H1 (cell line): Measurements from ENCODE around the gene NDUFB3. TPM values are rescaled to one million over a fixed set of nuclear protein-coding genes. Genes with fewer than 3 reads are reported as not detected.

Experiments
- CTCF ChIA-PET: fragments of 300-600 bp; sonication (Branson Sonifier 250); formaldehyde crosslinking; loops from one replicate; lab custom pipeline; 2021; ENCODE audit not compliant: partially characterized antibody; lab: Charles Lee
- POLR2A ChIA-PET: fragments of 300-600 bp; sonication (Branson Sonifier 250); formaldehyde crosslinking; loops from one replicate; lab custom pipeline; 2021; ENCODE audit warnings: inconsistent platforms; ENCODE audit not compliant: partially characterized antibody; lab: Charles Lee
- DNase-seq, 2 experiments: peaks; one replicate each; pipeline versions ENCODE4 v3.0.0 to v3.0.0-alpha.2; 2010 to 2022; ENCODE audit warnings: low spot score in 2 of 2, low read depth in 1 of 2, mixed read lengths in 1 of 2
- FAIRE-seq: peaks from 2 replicates; lab custom pipeline; 2011; peaks lifted over from hg19 to GRCh38; lab: Jason Lieb, UNC
- H2AFZ ChIP-seq: 2 replicates; pipeline ENCODE4 v1.8.1; 2012; ENCODE audit warnings: low read length, inconsistent platforms
- H2AK5ac ChIP-seq: 2 replicates; pipeline ENCODE4 v1.6.1; 2013; ENCODE audit warnings: low read depth, low read length
- H2BK120ac ChIP-seq: replicated peaks from 2 replicates; pipeline ENCODE3; 2013; ENCODE audit warnings: low read depth, low read length, inconsistent platforms
- H2BK12ac ChIP-seq: 2 replicates; pipeline ENCODE4 v1.6.1; 2013; ENCODE audit warnings: low read depth, low read length
- H2BK15ac ChIP-seq: 2 replicates; pipeline ENCODE4 v1.6.1; 2013; ENCODE audit warnings: low read length
- H2BK20ac ChIP-seq: 2 replicates; pipeline ENCODE4 v1.6.1; 2013; ENCODE audit warnings: low read length
- H2BK5ac ChIP-seq: 2 replicates; pipeline ENCODE4 v1.6.1; 2013; ENCODE audit warnings: low read depth, low read length
- H3K14ac ChIP-seq: 2 replicates; pipeline ENCODE4 v1.6.1; 2013; ENCODE audit warnings: inconsistent platforms; ENCODE audit not compliant: insufficient read length
- H3K18ac ChIP-seq: 2 replicates; pipeline ENCODE4 v1.6.1; 2013; ENCODE audit warnings: low read length; ENCODE audit errors: extremely low read depth
- H3K23ac ChIP-seq: 2 replicates; pipeline ENCODE4 v1.6.1; 2013; ENCODE audit warnings: inconsistent platforms; ENCODE audit not compliant: insufficient read length
- H3K23me2 ChIP-seq: 2 replicates; pipeline ENCODE4 v1.6.1; 2013; ENCODE audit warnings: low read depth, low read length
- H3K27ac ChIP-seq: 2 replicates; pipeline ENCODE4 v1.6.1; 2011; ENCODE audit warnings: low read depth, low read length, inconsistent platforms
- H3K27me3 ChIP-seq, 4 experiments: replicated peaks in 1 of 4; 1 replicate in 1 of 4; 2 replicates in 3 of 4; pipeline versions ENCODE4 v1.6.1 to v1.8.1; 2011 to 2013; ENCODE audit warnings: low read length in 3 of 4, mild to moderate bottlenecking in 3 of 4, inconsistent platforms in 2 of 4, mixed read lengths in 2 of 4, moderate library complexity in 1 of 4; ENCODE audit not compliant: control insufficient read depth in 3 of 4, insufficient read depth in 3 of 4; ENCODE audit errors: extremely low read depth in 1 of 4
- H3K36me3 ChIP-seq, 4 experiments: 2 replicates each; pipeline versions ENCODE4 v1.6.1 to v1.8.1; 2011 to 2013; ENCODE audit warnings: mild to moderate bottlenecking in 4 of 4, low read length in 3 of 4, moderate library complexity in 2 of 4, control low read depth in 1 of 4, inconsistent platforms in 1 of 4; ENCODE audit not compliant: insufficient read depth in 4 of 4, control insufficient read depth in 2 of 4
- H3K4ac ChIP-seq: replicated peaks from 2 replicates; pipeline ENCODE3; 2013; ENCODE audit warnings: low read length, low read depth, mixed read lengths, inconsistent platforms; ENCODE audit not compliant: insufficient read length
- H3K4me1 ChIP-seq, 4 experiments: replicated peaks in 1 of 4; 1 replicate in 1 of 4; 2 replicates in 3 of 4; pipeline versions ENCODE4 v1.6.1 to v1.8.1; 2011 to 2013; ENCODE audit warnings: low read length in 3 of 4, inconsistent platforms in 2 of 4, mixed read lengths in 1 of 4; ENCODE audit not compliant: insufficient read depth in 4 of 4, control insufficient read depth in 3 of 4
- H3K4me2 ChIP-seq, 2 experiments: 2 replicates each; pipeline versions ENCODE4 v1.6.1 to v1.8.1; 2011 to 2013; ENCODE audit warnings: low read depth in 2 of 2, low read length in 2 of 2, control low read depth in 1 of 2, inconsistent platforms in 1 of 2, mild to moderate bottlenecking in 1 of 2; ENCODE audit not compliant: insufficient read depth in 1 of 2
- H3K4me3 ChIP-seq, 4 experiments: fragments of 200-600, 300-600 bp in 1 of 4; sonication (generic), shearing (Covaris generic), sonication (Bioruptor Twin) in 1 of 4; 2 replicates each; pipeline versions ENCODE4 v1.5.1 to v1.8.1; 2011 to 2016; ENCODE audit warnings: low read length in 4 of 4, low read depth in 3 of 4, control low read depth in 2 of 4, inconsistent platforms in 2 of 4, mild to moderate bottlenecking in 2 of 4, mixed read lengths in 1 of 4, moderate library complexity in 1 of 4; ENCODE audit not compliant: insufficient read depth in 2 of 4; ENCODE audit errors: extremely low read depth in 1 of 4
- H3K56ac ChIP-seq: replicated peaks from 2 replicates; pipeline ENCODE3; 2013; ENCODE audit warnings: low read depth, mild to moderate bottlenecking, mixed read lengths, low read length, inconsistent platforms; ENCODE audit not compliant: insufficient read length
- H3K79me1 ChIP-seq: 2 replicates; pipeline ENCODE4 v1.6.1; 2013; ENCODE audit warnings: low read depth, low read length, control low read depth
- H3K79me2 ChIP-seq, 2 experiments: 2 replicates each; pipeline versions ENCODE4 v1.6.1 to v1.8.1; 2012 to 2013; ENCODE audit warnings: low read length in 2 of 2, mild to moderate bottlenecking in 2 of 2, inconsistent platforms in 1 of 2; ENCODE audit not compliant: insufficient read depth in 2 of 2, control insufficient read depth in 1 of 2
- H3K9ac ChIP-seq, 4 experiments: replicated peaks in 1 of 4; 1 replicate in 1 of 4; 2 replicates in 3 of 4; pipeline versions ENCODE4 v1.6.1 to v1.8.1; 2011 to 2013; ENCODE audit warnings: low read depth in 3 of 4, low read length in 3 of 4, control low read depth in 2 of 4, mild to moderate bottlenecking in 2 of 4, moderate library complexity in 2 of 4, inconsistent platforms in 1 of 4; ENCODE audit errors: extremely low read depth in 1 of 4
- H3K9me3 ChIP-seq, 2 experiments: 2 replicates each; pipeline versions ENCODE4 v1.6.1 to v1.8.1; 2012 to 2013; ENCODE audit warnings: mild to moderate bottlenecking in 2 of 2, moderate library complexity in 2 of 2, control low read depth in 1 of 2, inconsistent platforms in 1 of 2, low read depth in 1 of 2, low read length in 1 of 2, mixed read lengths in 1 of 2; ENCODE audit not compliant: insufficient read depth in 2 of 2
- H4K20me1 ChIP-seq, 2 experiments: replicated peaks in 1 of 2; 2 replicates each; pipeline versions ENCODE3 to v1.8.1; 2011 to 2013; ENCODE audit warnings: inconsistent platforms in 2 of 2, low read length in 2 of 2, mild to moderate bottlenecking in 1 of 2; ENCODE audit not compliant: insufficient read depth in 2 of 2, control insufficient read depth in 1 of 2
- H4K5ac ChIP-seq: 2 replicates; pipeline ENCODE4 v1.6.1; 2013; ENCODE audit warnings: low read length, low read depth, mixed read lengths, inconsistent platforms; ENCODE audit not compliant: insufficient read length
- H4K8ac ChIP-seq: 2 replicates; pipeline ENCODE4 v1.8.0; 2013; ENCODE audit warnings: mild to moderate bottlenecking, moderate library complexity, low read length, inconsistent platforms; ENCODE audit not compliant: insufficient read depth; ENCODE audit errors: extremely low read depth
- H4K91ac ChIP-seq: replicated peaks from 2 replicates; pipeline ENCODE3; 2013; ENCODE audit warnings: low read length, mixed read lengths, inconsistent platforms; ENCODE audit not compliant: insufficient read length
- BRCA1 ChIP-seq: IDR thresholded peaks from 2 replicates; pipeline ENCODE4 v1.6.1; 2012; ENCODE audit warnings: low read depth, low read length, improper control_type of control experiment
- CBX8 ChIP-seq: fragments of 300-800, 300-1000 bp; sonication (generic); IDR thresholded peaks from 2 replicates; pipeline ENCODE4 v1.7.1; 2016; ENCODE audit warnings: low read depth, low read length, borderline replicate concordance
- EZH2 ChIP-seq: fragments of 200-600 bp; sonication (generic); IDR thresholded peaks from 2 replicates; pipeline ENCODE4 v1.7.1; 2012; ENCODE audit warnings: low read depth, mild to moderate bottlenecking, moderate library complexity, low read length, inconsistent platforms; ENCODE audit not compliant: severe bottlenecking
- SP1 ChIP-seq: IDR thresholded peaks from 2 replicates; pipeline ENCODE4 v1.6.1; 2011; ENCODE audit warnings: low read depth, low read length
- WGBS, 2 experiments: shearing (Covaris generic) in 1 of 2; methylation state at CpG; one replicate each; pipeline versions ENCODE4 v1.1.6 to v1.1.7; 2013 to 2015; ENCODE audit warnings: low lambda C conversion rate in 2 of 2, mixed read lengths in 2 of 2, inconsistent platforms in 1 of 2, low coverage in 1 of 2, missing lambda C conversion rate in 1 of 2; ENCODE audit not compliant: insufficient replicate concordance in 2 of 2, insufficient coverage in 1 of 2, insufficient read length in 1 of 2; ENCODE audit errors: extremely low coverage in 1 of 2, missing lambda C conversion rate in 1 of 2; 5-methylcytosine and 5-hydroxymethylcytosine counted together
- polyA plus RNA-seq, 7 experiments: library from polyadenylated mRNA; depleted of rRNA in 3 of 7; stranded (reverse) in 5 of 7; unstranded in 2 of 7; fragments of >200 nt in 5 of 7; fragments of 200-250 nt in 2 of 7; gene quantifications; 1 replicate in 5 of 7; 2 replicates in 1 of 7; 4 replicates in 1 of 7; pipeline versions ENCODE4 v1.2.1 to v1.2.3, GENCODE V29; 2011 to 2013; ENCODE audit warnings: missing spikeins in 2 of 7, mixed read lengths in 2 of 7
- total RNA-seq: library from RNA; stranded (reverse); fragmentation: NEBNext Ultra II Directional; extraction: Animal tissue kit (Norgen Biotek cat#: 25700); gene quantifications from 2 replicates; pipeline ENCODE4 v1.2.1, GENCODE V29; 2021

Gene NDUFB3
- total and polyA plus RNA-seq, 2 of the 8 experiments (the other 6 are each of a cell fraction or from before 2014, with no cell fraction given), result 38.2 to 55.3 TPM

- H2BK12ac ChIP-seq, result 0 out of 2 replicates have a peak overlapping the region, but pooled peaks have one; percentile 14
- no peak overlapping the region for H2BK120ac ChIP-seq
- POLR2A ChIA-PET, result interaction anchor here (1.6 kb wide), 1 partner anchor 13 kb away, joined by 7 read pairs; the partner anchor contains the start of gene CFLAR
- H3K56ac ChIP-seq, result no peak overlapping the region
- no peak overlapping the region for H2BK15ac ChIP-seq
- WGBS, 2 experiments, result 84% methylated on average over 4 of the region's 4 CpGs; no CpG with 5 or more reads in 1 of the 2 experiments
- CTCF ChIA-PET, result interaction anchor here (0.9 to 1.2 kb wide), 3 partner anchors 14 to 21 kb away, joined by 3 to 6 read pairs (median 3); partner anchors contain the start of gene CFLAR
- H3K4me1 ChIP-seq, result peaks cover 0 to 4% (median 1%) of the 10 kb centered on the region in 4 experiments; a peak in 4 of 7 replicates
- TF ChIP-seq CBX8, result no peak
- no peak for TF ChIP-seq SP1
- TF ChIP-seq EZH2, result no peak
- no peak for TF ChIP-seq BRCA1
- H2BK20ac ChIP-seq, result no peak overlapping the region
- FAIRE-seq (no peak), DNase-seq (no peak)
- H4K8ac ChIP-seq, result no peak overlapping the region; the same call in 1 of the 2 replicates
- H3K9me3 ChIP-seq, result no peaks in the 10 kb centered on the region
- H4K20me1 ChIP-seq, result no peaks in the 10 kb centered on the region
- no peak overlapping the region for H3K14ac ChIP-seq
- no peak overlapping the region for H3K18ac ChIP-seq
- no peak overlapping the region for H4K91ac ChIP-seq
- H3K4me2 ChIP-seq, result no peak overlapping the region
- H2AK5ac ChIP-seq, result no peak overlapping the region
- no peaks in the 10 kb centered on the region for H3K79me2 ChIP-seq
- H4K5ac ChIP-seq, result no peak overlapping the region
- no peak overlapping the region for H2AFZ ChIP-seq
- no peaks in the 10 kb centered on the region for H3K23me2 ChIP-seq
- no peak overlapping the region for H3K4me3 ChIP-seq
- no peak overlapping the region for H3K27ac ChIP-seq
- H3K23ac ChIP-seq, result no peak overlapping the region
- no peak overlapping the region for H3K4ac ChIP-seq
- H3K36me3 ChIP-seq, result no peaks in the 10 kb centered on the region
- no peak overlapping the region for H2BK5ac ChIP-seq
- H3K79me1 ChIP-seq, result no peaks in the 10 kb centered on the region
- no peak overlapping the region for H3K9ac ChIP-seq
- no peaks in the 10 kb centered on the region for H3K27me3 ChIP-seq
These were observed 57.2 kb downstream of the NDUFB3 start for GRCh38 chr2:201128933-201129505.
